Esophagus (tissue), 2 donors: Measurements from ENCODE around the gene YPEL3. TPM values are rescaled to one million over a fixed set of nuclear protein-coding genes. Genes with fewer than 3 reads are reported as not detected.
A peak's percentile ranks its signal among the peaks of the same experiment; 100 is the strongest.

Experiments used
- H3K27ac ChIP-seq, 2 donors: one replicate each; pipeline ENCODE4 v1.5.1; 2013; ENCODE audit warnings: low read depth in 2 of 2, mild to moderate bottlenecking in 2 of 2, inconsistent platforms in 1 of 2, low read length in 1 of 2, moderate library complexity in 1 of 2
- H3K27me3 ChIP-seq, 2 donors: one replicate each; pipeline ENCODE4 v1.6.1; 2013; ENCODE audit warnings: low read length in 2 of 2, control low read depth in 1 of 2, mild to moderate bottlenecking in 1 of 2; ENCODE audit not compliant: insufficient read depth in 2 of 2, control insufficient read depth in 1 of 2
- H3K36me3 ChIP-seq, 2 donors: one replicate each; pipeline ENCODE4 v1.6.1; 2013; ENCODE audit warnings: low read length in 1 of 2; ENCODE audit not compliant: control insufficient read depth in 2 of 2, insufficient read depth in 2 of 2
- H3K4me1 ChIP-seq, 2 donors: one replicate each; pipeline ENCODE4 v1.6.1; 2013; ENCODE audit warnings: low read length in 1 of 2; ENCODE audit not compliant: control insufficient read depth in 2 of 2, insufficient read depth in 2 of 2
- H3K4me3 ChIP-seq, 2 donors: one replicate each; pipeline ENCODE4 v1.5.1; 2013; ENCODE audit warnings: low read length in 2 of 2, mild to moderate bottlenecking in 2 of 2, low read depth in 1 of 2, moderate library complexity in 1 of 2
- H3K9me3 ChIP-seq, 2 donors: one replicate each; pipeline ENCODE4 v1.6.1; 2013; ENCODE audit warnings: mild to moderate bottlenecking in 2 of 2, low read depth in 1 of 2, low read length in 1 of 2, moderate library complexity in 1 of 2; ENCODE audit not compliant: control insufficient read depth in 2 of 2, insufficient read depth in 1 of 2
- WGBS, 2 donors: extraction: QIAGEN DNeasy Blood & Tissue Kit; methylation state at CpG; one replicate each; pipeline ENCODE4 v1.1.7; 2013; 5-methylcytosine and 5-hydroxymethylcytosine counted together
- polyA plus RNA-seq, 2 donors: library from polyadenylated mRNA; stranded (reverse); fragments of 200-250 nt; gene quantifications; one replicate each; pipeline ENCODE4 v1.2.3, GENCODE V29; 2013
- donor health status: healthy with polysubstance abuse.
- donor health status: Bipolar disorder and iron deficiency.

YPEL3 gene
- polyA plus RNA-seq, 2 donors, result 73.6 to 183 TPM

- peaks cover 0 to 2% of the 10 kb centered on the region in 2 donors for H3K9me3 ChIP-seq
- no peak overlapping the region for H3K4me3 ChIP-seq
- H3K4me1 ChIP-seq, result peaks cover 1 to 16% of the 10 kb centered on the region in 2 donors
- WGBS, 2 donors, result 74 to 84% methylated on average over 6 of the region's 6 CpGs
- H3K27me3 ChIP-seq, result no peaks in the 10 kb centered on the region
- peaks cover 19 to 50% of the 10 kb centered on the region in 2 donors for H3K36me3 ChIP-seq
- H3K27ac ChIP-seq, result no peak overlapping the region
These were observed 10.2 kb downstream of the YPEL3 start for GRCh38 chr16:30085820-30086219.

GRCh38 chr16:30085247-30085646, 10.8 kb downstream of the YPEL3 start:
- Histone ChIP-seq H3K27me3 (no peaks in the 10 kb centered on the region), H3K27ac (no peak overlapping the region), H3K4me1 (peaks cover 0 to 14% of the 10 kb centered on the region in 2 donors), H3K9me3 (peaks cover 0 to 2% of the 10 kb centered on the region in 2 donors), H3K36me3 (peaks cover 22 to 52% of the 10 kb centered on the region in 2 donors), H3K4me3 (no peak overlapping the region)
- WGBS, 2 donors, result 68 to 83% methylated on average over 3 of the region's 3 CpGs

GRCh38 chr16:30084816-30085159, 11.2 kb downstream of the YPEL3 start:
- Histone ChIP-seq H3K27ac (peak overlapping the region in 1 of 2 donors; percentile 62), H3K4me3 (no peak overlapping the region), H3K4me1 (peaks cover 0 to 12% of the 10 kb centered on the region in 2 donors), H3K27me3 (no peaks in the 10 kb centered on the region), H3K9me3 (peaks cover 0 to 2% of the 10 kb centered on the region in 2 donors), H3K36me3 (peaks cover 22 to 53% of the 10 kb centered on the region in 2 donors)
- WGBS, 2 donors, result 57 to 68% methylated on average over 17 of the region's 17 CpGs

GRCh38 chr16:30084096-30084815, 11.8 kb downstream of the YPEL3 start:
- 81 to 85% methylated on average over 18 of the region's 18 CpGs for WGBS, 2 donors
- Histone ChIP-seq H3K9me3 (peaks cover 0 to 2% of the 10 kb centered on the region in 2 donors), H3K36me3 (peaks cover 22 to 59% of the 10 kb centered on the region in 2 donors), H3K27me3 (no peaks in the 10 kb centered on the region), H3K27ac (peak overlapping the region in 1 of 2 donors; percentile 62), H3K4me3 (no peak overlapping the region), H3K4me1 (peaks cover 0 to 9% of the 10 kb centered on the region in 2 donors)

- peaks cover 25 to 62% of the 10 kb centered on the region in 2 donors for H3K36me3 ChIP-seq
- H3K4me1 ChIP-seq, result peaks cover 0 to under 1% of the 10 kb centered on the region in 2 donors
- H3K4me3 ChIP-seq, result no peak overlapping the region
- H3K9me3 ChIP-seq, result peaks cover 0 to 2% of the 10 kb centered on the region in 2 donors
- WGBS, 2 donors, result 89 to 90% methylated on average over 24 of the region's 24 CpGs
- H3K27ac ChIP-seq, result no peak overlapping the region
- no peaks in the 10 kb centered on the region for H3K27me3 ChIP-seq
These were observed 12.6 kb downstream of the YPEL3 start for GRCh38 chr16:30083216-30084055.

GRCh38 chr16:30082545-30083090, 13.4 kb downstream of the YPEL3 start:
- Histone ChIP-seq H3K4me1 (peaks cover 1 to 3% of the 10 kb centered on the region in 2 donors), H3K27ac (no peak overlapping the region), H3K4me3 (no peak overlapping the region), H3K9me3 (peaks cover 0 to 2% of the 10 kb centered on the region in 2 donors), H3K27me3 (no peaks in the 10 kb centered on the region), H3K36me3 (peaks cover 25 to 70% of the 10 kb centered on the region in 2 donors)
- WGBS, 2 donors, result 83 to 87% methylated on average over 20 of the region's 20 CpGs

- H3K27ac ChIP-seq, result no peak overlapping the region
- peaks cover 3 to 8% of the 10 kb centered on the region in 2 donors for H3K4me1 ChIP-seq
- H3K27me3 ChIP-seq, result no peaks in the 10 kb centered on the region
- H3K9me3 ChIP-seq, result no peaks in the 10 kb centered on the region
- 87 to 89% methylated on average over 7 of the region's 7 CpGs for WGBS, 2 donors
- peaks cover 25 to 53% of the 10 kb centered on the region in 2 donors for H3K36me3 ChIP-seq
- no peak overlapping the region for H3K4me3 ChIP-seq
These were observed 16.5 kb downstream of the YPEL3 start for GRCh38 chr16:30079480-30079879.

GRCh38 chr16:30078744-30079143, 17.3 kb downstream of the YPEL3 start:
- Histone ChIP-seq H3K9me3 (no peaks in the 10 kb centered on the region), H3K27ac (no peak overlapping the region), H3K27me3 (no peaks in the 10 kb centered on the region), H3K4me3 (no peak overlapping the region), H3K36me3 (peaks cover 21 to 46% of the 10 kb centered on the region in 2 donors), H3K4me1 (peaks cover 3 to 8% of the 10 kb centered on the region in 2 donors)
- WGBS, 2 donors, result 89 to 94% methylated on average over 7 of the region's 7 CpGs

- Histone ChIP-seq H3K9me3 (no peaks in the 10 kb centered on the region), H3K4me3 (peak overlapping the region in 1 of 2 donors; percentile 77), H3K27ac (peak overlapping the region in 1 of 2 donors; percentile 28), H3K36me3 (peaks cover 12 to 37% of the 10 kb centered on the region in 2 donors), H3K27me3 (no peaks in the 10 kb centered on the region), H3K4me1 (peaks cover 3 to 8% of the 10 kb centered on the region in 2 donors)
- 66% methylated on average over 6 of the region's 6 CpGs for WGBS, 2 donors
These were observed 18.4 kb downstream of the YPEL3 start for GRCh38 chr16:30077656-30078055.
